Fibroblast of lung (primary cell): Measurements from ENCODE around the gene ARRDC4.

Experiments
- EZH2 ChIP-seq: IDR thresholded peaks from 2 replicates; pipeline ENCODE4 v1.5.1; 2012; ENCODE audit warnings: low read length, control low read depth, mild to moderate bottlenecking; ENCODE audit errors: missing control alignments
- TF ChIP-seq, protein P1 (sequence below), 2 donors: IDR thresholded peaks in 1 of 2; conservative IDR thresholded peaks in 1 of 2; 1 replicate in 1 of 2; 2 replicates in 1 of 2; pipeline ENCODE4 v1.5.1; 2011 to 2012; ENCODE audit warnings: low read length in 2 of 2, control low read depth in 1 of 2, inconsistent platforms in 1 of 2, low read depth in 1 of 2, mild to moderate bottlenecking in 1 of 2

DNA sequence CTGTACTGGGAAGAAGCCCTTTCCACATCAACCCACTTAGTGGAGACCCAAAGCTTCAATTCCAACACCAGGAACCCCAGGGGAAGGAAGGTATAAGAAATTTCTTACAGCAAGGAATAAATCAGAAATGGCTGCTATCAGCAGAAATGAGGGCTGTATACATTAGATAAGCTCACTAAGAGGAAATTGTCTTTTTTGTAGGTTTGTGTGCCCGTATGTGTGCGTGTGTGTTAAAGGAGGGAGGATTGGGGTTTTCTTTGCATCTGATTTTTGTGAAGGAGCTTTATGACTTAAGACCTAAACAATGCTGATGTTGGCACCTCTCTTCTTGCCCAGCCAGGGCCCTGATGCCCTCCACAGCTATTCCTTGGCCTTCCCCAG, 18.6 kb downstream of the ARRDC4 start:
- TF ChIP-seq, protein P1, sequence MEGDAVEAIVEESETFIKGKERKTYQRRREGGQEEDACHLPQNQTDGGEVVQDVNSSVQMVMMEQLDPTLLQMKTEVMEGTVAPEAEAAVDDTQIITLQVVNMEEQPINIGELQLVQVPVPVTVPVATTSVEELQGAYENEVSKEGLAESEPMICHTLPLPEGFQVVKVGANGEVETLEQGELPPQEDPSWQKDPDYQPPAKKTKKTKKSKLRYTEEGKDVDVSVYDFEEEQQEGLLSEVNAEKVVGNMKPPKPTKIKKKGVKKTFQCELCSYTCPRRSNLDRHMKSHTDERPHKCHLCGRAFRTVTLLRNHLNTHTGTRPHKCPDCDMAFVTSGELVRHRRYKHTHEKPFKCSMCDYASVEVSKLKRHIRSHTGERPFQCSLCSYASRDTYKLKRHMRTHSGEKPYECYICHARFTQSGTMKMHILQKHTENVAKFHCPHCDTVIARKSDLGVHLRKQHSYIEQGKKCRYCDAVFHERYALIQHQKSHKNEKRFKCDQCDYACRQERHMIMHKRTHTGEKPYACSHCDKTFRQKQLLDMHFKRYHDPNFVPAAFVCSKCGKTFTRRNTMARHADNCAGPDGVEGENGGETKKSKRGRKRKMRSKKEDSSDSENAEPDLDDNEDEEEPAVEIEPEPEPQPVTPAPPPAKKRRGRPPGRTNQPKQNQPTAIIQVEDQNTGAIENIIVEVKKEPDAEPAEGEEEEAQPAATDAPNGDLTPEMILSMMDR (conservative IDR thresholded peaks at IDR 0.05 in 1 of 2, IDR thresholded peaks at IDR 0.05 in 1 of 2; ENCODE audit: low read depth in 1 of 2, low read length in 2 of 2) = no peak
- no peak for TF ChIP-seq EZH2
